Fibroblast of pulmonary artery (primary cell): Measurements from ENCODE around the gene DOCK4.

Experiments
- DNase-seq: peaks from one replicate; pipeline ENCODE4 v3.0.0-alpha.2; 2010; ENCODE audit warnings: low read depth
- H3K4me3 ChIP-seq: replicated peaks from 2 replicates; pipeline ENCODE4 v1.5.1; 2011; ENCODE audit warnings: low read depth, mild to moderate bottlenecking, control low read depth, low read length, moderate library complexity
- CTCF ChIP-seq: IDR thresholded peaks from 2 replicates; pipeline ENCODE4 v1.5.1; 2011; ENCODE audit warnings: mild to moderate bottlenecking, control low read depth, low read length, inconsistent platforms; ENCODE audit errors: missing control alignments

The DOCK4 gene

DNA sequence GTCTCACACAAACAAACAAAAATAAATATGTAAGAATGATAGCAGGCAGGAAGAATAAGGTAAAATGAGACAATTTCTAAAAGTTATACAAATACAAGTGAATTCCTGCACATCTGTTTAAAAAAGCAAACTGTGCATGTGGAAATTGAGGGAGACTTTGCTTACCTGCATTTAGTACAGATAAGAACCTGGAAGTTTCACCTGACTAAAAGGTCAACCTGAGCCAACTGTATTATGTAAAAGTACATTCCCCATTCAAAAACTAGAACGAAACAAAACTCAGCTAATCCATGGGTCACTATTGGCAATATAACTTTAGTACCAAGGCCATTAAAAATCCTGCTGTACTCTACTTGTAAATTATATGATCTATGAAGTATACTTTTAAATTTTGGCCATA, 127.1 kb downstream of the DOCK4 start:
- no peak for TF ChIP-seq CTCF
- no peak overlapping the region for H3K4me3 ChIP-seq
- DNase-seq, result no peak

DNA sequence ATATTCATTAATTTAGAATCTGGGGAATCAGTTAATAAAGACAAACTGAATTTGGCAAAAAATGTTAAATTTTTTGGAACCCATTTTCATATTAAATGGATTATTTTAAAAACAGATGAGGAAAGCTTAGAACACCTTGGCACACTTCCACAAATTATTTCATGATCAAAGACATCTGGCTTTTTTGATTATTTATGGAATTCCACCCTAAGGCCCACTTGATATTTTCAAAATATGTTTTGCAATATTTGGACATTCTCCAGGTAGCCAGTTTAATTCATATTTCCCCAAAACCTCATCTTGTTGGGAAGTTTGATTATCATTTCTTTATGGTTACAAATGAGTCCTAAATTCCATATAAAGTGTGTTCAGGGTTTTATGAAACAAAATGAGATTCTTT, 129.9 kb downstream of the DOCK4 start:
- no peak for TF ChIP-seq CTCF
- no peak overlapping the region for H3K4me3 ChIP-seq
- peak; percentile 51 for DNase-seq

DNA sequence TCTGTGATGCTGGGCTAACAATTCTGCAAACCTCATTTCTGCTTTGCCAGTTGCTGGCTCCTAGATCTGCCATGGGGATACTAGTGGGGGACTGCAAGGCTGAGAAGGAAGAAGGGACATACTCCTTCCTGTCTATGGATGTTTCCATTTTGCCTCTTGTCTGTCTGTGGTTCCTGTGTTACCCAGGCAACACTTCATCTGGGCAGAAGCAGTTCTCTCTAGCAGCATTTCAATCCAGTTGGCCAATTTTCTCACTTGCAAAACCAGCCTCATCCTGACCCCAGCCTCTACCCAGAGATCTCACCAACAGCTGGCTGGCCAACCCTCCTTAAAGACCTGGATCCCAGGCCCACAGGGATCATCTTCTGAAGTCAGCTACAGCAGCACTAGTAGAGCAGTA, 131.7 kb downstream of the DOCK4 start:
- no peak for TF ChIP-seq CTCF
- DNase-seq, result no peak

DNA sequence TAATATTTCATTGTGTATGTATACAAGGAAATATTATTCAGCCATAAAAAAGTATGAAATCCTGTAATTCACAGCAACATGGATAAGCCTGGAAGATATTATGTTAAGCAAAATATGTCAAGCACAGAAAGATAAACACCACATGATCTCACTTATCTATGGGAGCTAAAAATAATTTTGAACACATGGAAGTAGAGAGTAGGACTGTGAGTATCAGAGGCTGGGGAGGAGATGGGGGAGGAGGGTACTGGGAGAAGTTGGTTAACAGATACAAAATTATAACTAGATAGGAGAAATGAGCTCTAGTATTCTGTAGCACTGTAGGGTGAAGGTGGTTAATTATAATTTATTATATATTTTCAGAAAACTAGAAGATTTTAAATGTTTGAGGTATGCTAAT, 132.7 kb downstream of the DOCK4 start:
- no peak for TF ChIP-seq CTCF
- no peak for DNase-seq

More for the DNA sequence above, 131.7 kb downstream of the DOCK4 start:
- no peak overlapping the region for H3K4me3 ChIP-seq

DNA sequence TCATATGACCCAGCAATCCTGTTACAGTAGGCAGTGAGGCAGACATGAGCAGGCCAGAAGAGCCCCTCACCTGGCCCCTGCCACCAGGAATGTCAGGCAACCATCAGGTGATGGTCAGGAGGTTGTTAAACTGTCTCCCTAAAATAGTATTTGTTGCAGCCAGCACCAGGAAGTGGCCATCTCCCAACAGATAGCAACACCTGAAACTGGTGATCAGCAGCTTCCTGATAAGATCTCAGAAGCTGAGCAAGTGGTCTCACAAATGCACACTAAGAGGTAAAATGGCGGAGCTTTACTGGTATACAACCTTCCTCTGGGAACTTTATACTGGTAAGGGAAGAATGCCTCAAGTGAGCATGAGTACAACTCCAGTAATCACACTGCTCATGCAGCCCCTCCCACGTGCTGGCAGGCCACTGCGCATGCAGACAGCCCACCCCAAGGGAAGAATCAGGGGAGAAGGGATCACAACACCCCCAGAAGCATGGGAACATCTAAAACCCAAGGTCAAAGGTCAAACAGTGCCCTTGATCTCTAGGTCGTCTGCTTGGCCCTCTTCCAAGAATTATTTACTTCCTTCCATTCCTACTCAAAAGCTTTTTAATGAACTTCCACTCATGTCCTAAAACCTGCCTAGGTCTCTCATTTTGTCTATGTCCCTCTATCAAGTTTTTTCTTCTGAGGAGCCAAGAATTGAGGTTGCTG, 133.5 kb downstream of the DOCK4 start:
- no peak for TF ChIP-seq CTCF
- no peak overlapping the region for H3K4me3 ChIP-seq

More for the DNA sequence above, 132.7 kb downstream of the DOCK4 start:
- H3K4me3 ChIP-seq, result no peak overlapping the region

DNA sequence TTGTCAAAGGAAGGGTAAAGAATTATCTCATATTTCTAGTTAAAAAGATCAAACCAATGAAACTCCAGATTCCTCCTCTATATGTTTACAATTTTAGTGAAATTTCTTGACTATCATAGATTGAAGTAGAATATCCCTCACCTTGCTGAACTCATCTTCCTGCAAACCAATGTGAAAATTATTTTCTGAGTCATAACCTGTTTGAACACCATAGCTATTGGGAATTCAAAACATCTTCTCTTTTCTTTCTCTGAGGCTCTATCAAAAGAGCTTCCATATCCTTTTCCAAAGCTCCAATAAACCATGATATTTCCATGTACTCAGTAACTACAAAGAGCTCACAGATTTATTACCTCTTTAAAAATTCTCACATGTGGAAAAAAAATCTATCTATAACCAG, 134.3 kb downstream of the DOCK4 start:
- DNase-seq, result no peak
- no peak for TF ChIP-seq CTCF
- no peak overlapping the region for H3K4me3 ChIP-seq

More for the DNA sequence above, 133.5 kb downstream of the DOCK4 start:
- no peak for DNase-seq

GRCh38 chr7:112070674-112071256, 135.4 kb downstream of the DOCK4 start:
- H3K4me3 ChIP-seq, result no peak overlapping the region
- no peak for DNase-seq
- no peak for TF ChIP-seq CTCF
